GM21423 (cell line): ENCODE results near the gene CDCP2.

ENCODE experiments used
- ATAC-seq: cut with Tn5 transposase; IDR thresholded peaks from one replicate; pipeline ENCODE4 v1.9.1; 2021; ENCODE audit warnings: mild to moderate bottlenecking, moderate library complexity; ENCODE audit not compliant: unreplicated experiment

The CDCP2 gene

GRCh38 chr1:54137534-54138061 is 15.2 kb downstream of the CDCP2 start:
- ATAC-seq: no peak

GRCh38 chr1:54136963-54137533 is 15.8 kb downstream of the CDCP2 start:
- ATAC-seq: no peak

- ATAC-seq: no peak
Measured at GRCh38 chr1:54136269-54136896, 16.4 kb downstream of the CDCP2 start.

- ATAC-seq: no peak
Measured at GRCh38 chr1:54135436-54136120, 17.2 kb downstream of the CDCP2 start.

GRCh38 chr1:54134295-54134694 is 18.5 kb downstream of the CDCP2 start:
- ATAC-seq: no peak

GRCh38 chr1:54132495-54132894 is 20.3 kb downstream of the CDCP2 start:
- no peak for ATAC-seq

DNA sequence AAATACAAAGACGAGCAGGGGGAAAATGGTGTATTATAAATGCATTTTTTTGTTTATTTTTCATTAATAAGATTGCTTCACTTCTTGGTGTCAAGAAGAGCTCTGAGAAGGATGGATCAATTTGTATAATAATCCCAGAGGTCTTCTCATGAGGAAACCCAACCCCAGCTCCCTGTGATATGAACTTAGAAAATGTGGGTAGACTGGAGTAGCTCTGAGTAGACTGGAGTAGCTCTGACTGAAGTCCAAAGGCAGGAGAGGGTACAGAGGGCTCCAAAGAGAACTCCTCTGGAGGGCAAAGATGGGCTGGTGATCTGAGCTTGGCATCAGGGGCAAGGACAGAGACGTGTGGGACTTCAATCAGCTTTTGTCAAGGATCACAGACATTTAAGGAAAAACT is 21.4 kb downstream of the CDCP2 start:
- no peak for ATAC-seq

DNA sequence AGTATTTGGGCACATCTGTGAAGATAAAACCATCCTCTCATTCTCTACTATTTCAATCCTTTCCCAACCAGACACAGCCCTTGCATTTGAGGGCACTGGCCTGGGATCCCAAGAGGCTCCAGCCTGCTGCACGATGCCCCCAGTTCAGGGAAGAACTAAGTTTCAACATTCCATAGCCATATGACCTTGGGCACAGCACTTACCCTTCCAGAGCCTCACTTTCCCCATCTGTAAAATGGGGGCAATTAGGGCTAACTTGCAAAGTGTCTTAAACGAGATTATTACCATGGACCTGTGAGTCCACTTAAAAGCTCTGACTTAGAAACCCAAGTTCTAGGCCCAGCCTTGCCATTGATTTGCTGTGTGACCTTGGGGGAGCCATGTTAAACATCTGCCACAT is 22.9 kb downstream of the CDCP2 start:
- no peak for ATAC-seq

DNA sequence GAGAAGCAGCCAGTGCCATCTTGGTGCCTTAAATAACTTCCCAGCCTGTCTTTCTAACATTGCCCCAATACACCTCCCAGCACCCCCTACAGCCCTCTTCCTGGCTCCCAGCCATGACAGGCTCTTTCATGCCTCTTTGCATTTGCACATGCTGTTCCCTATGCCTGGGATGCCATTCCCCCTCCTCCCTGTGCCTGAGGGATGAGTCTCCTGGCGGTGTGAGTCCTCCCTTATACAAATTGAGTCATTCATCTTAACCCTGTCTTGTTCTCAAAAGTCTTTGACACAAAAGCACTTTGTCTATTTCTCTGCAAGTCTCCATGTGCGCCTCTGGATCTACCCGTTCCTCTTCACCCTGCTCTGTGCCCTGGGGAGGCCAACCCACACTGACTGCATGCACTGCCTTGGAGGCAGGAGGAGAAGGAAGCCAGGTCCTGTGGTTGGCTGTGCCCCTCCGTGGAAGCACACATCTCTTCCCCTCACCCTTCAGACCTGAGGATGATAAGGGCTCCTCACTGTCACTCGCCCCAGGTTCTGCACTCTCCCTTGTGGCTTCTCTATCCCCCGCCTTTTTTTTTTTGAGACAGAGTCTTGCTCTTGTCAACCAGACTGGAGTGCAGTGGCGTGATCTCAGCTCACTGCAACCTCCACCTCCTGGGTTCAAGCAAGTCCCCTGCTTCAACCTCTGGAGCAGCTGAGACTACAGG is 25.1 kb downstream of the CDCP2 start:
- no peak for ATAC-seq

DNA sequence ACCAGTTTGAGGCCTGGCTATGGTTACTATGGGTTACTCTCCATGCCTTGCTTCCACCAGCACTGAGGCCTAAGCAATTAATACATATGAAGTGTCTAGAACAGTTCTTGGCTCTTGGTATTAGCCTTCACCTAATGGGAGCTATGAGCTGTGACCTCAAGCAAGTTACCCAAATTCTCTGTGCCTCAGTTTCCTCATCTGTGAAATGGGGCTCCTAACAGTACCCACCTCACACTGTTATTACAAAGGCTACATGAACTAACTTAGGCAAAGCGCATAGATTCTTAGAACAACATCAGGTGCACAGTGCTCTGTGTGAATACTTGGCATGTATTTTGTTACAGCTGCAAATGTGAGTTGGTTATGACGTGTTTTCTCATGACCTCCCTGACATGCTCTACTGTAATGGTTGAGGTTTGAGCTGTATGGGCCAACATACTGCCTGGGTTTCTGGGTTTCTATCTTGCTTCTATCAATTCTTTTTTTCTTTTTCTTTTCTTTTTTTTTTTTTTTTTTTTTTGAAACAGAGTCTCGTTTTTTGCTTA is 26.5 kb downstream of the CDCP2 start:
- ATAC-seq: no peak

GRCh38 chr1:54125386-54126070 is 27.3 kb downstream of the CDCP2 start:
- no peak for ATAC-seq

GRCh38 chr1:54124906-54125305 is 27.9 kb downstream of the CDCP2 start:
- no peak for ATAC-seq

GRCh38 chr1:54124472-54124871 is 28.3 kb downstream of the CDCP2 start:
- no peak for ATAC-seq

- no peak for ATAC-seq
Measured at GRCh38 chr1:54122992-54123391, 29.8 kb downstream of the CDCP2 start.

- no peak for ATAC-seq
Measured at GRCh38 chr1:54122135-54122751, 30.6 kb downstream of the CDCP2 start.

- ATAC-seq: no peak
Measured at GRCh38 chr1:54121482-54122134, 31.2 kb downstream of the CDCP2 start.

GRCh38 chr1:54120698-54121481 is 31.9 kb downstream of the CDCP2 start:
- no peak for ATAC-seq

- no peak for ATAC-seq
Measured at GRCh38 chr1:54120018-54120697, 32.6 kb downstream of the CDCP2 start.
